MM.1S (cell line): ENCODE data around the gene ESR2.

Experiments used
- CTCF ChIP-seq: fragments of 300-600 bp; sonication (generic); IDR thresholded peaks from 2 replicates; pipeline ENCODE4 v1.5.1; 2016; ENCODE audit warnings: antibody characterized with exemption, low read length, mixed read lengths
- EZH2phosphoT487 ChIP-seq: fragments of 300-600 bp; sonication (generic); IDR thresholded peaks from 2 replicates; pipeline ENCODE4 v1.6.1; 2018; ENCODE audit warnings: antibody characterized with exemption, low read length

DNA sequence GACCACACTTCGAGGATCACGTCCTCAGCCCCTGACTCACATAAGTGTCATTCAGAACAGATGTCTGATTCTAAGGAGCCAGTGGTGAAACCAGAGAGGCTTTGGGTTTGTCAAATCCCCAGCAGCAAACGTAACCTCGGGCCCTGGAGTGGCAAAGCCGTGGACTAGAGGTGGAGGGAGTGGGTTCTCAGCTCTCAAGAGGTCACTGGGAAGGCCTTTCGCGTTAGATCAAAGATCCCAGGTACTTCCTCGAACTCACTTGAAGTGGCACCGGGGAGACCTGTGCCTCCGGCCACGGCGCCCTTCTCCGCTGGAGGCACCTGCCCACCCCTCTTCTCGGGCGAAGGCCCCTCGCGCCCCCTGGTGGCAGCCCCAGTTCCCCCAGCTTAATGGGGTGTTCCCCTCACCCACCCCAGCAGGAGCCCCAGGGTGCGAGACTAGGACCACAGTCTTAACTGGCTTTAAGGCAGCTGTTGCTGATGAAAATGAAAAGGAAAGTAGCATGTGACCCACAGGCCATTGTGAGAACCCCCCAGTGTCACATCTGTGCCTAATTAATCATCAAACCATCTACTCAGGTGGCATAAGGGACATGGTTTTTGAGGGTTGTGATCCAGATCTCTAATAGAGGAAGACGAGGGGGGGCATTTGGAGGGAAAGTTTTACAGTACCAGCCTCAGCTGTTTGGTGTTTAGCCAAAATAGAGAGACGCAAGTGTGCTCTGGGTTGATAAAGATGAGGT, 672 bp upstream of the ESR2 start:
- TF ChIP-seq CTCF (peak; percentile 70), EZH2phosphoT487 (no peak)
